Measurements from ENCODE around the gene ABHD14A. TPM values are rescaled to one million over a fixed set of nuclear protein-coding genes. Genes with fewer than 3 reads are reported as not detected.

ABHD14A gene
- total RNA-seq, 2 experiments from 2014 or later, result 7.5 to 8.9 TPM

DNA sequence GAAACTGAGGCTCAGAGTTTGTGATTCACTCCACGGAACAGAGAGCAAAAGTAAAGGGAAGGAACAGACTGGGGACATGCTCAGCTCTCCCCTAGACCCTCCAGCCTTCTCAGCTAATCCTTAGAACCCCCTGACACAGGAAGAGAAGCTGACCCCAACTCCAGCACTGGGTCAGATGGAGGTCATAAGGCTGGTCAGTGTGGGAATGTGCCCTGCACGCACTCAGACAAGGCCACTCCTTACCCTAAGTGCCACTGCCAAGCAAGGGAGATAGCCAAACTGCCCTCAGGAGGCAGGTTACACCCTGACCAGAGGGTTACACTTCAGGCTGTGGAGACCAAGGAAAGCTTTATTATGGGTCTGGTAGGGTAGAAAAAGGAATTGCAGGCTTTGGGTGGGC, 19.7 kb downstream of the ABHD14A start:
- TF ChIP-seq EZH2phosphoT487 (IDR thresholded peaks at IDR 0.05; ENCODE audit: borderline replicate concordance, low read depth, low read length), result no peak
- TF ChIP-seq, protein P1, sequence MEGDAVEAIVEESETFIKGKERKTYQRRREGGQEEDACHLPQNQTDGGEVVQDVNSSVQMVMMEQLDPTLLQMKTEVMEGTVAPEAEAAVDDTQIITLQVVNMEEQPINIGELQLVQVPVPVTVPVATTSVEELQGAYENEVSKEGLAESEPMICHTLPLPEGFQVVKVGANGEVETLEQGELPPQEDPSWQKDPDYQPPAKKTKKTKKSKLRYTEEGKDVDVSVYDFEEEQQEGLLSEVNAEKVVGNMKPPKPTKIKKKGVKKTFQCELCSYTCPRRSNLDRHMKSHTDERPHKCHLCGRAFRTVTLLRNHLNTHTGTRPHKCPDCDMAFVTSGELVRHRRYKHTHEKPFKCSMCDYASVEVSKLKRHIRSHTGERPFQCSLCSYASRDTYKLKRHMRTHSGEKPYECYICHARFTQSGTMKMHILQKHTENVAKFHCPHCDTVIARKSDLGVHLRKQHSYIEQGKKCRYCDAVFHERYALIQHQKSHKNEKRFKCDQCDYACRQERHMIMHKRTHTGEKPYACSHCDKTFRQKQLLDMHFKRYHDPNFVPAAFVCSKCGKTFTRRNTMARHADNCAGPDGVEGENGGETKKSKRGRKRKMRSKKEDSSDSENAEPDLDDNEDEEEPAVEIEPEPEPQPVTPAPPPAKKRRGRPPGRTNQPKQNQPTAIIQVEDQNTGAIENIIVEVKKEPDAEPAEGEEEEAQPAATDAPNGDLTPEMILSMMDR (conservative IDR thresholded peaks at IDR 0.05; ENCODE audit: low read length), result no peak
- intact Hi-C loops (cut with micrococcal nuclease; ENCODE audit: unreplicated experiment), result loop anchor here (2.0 kb wide), 1 partner anchor 20 kb away; the partner anchor contains the start of genes ABHD14A and ABHD14B
- peaks cover 12% of the 10 kb centered on the region; the same call in 1 of the 2 replicates for H4K20me1 ChIP-seq (ENCODE audit: insufficient read depth, low read length)
- H3K9me2 ChIP-seq (ENCODE audit: insufficient read depth, low read length), result no peaks in the 10 kb centered on the region
- peaks cover 29% of the 10 kb centered on the region for H3K4me1 ChIP-seq (ENCODE audit: insufficient read depth, low read length, poor library complexity, severe bottlenecking)
- H2AFZ ChIP-seq (ENCODE audit: low read length), result no peak overlapping the region
- H3K79me2 ChIP-seq (ENCODE audit: insufficient read depth, low read depth, low read length), result peaks cover 27% of the 10 kb centered on the region
- H3K4me3 ChIP-seq (ENCODE audit: low read depth, low read length, poor library complexity, severe bottlenecking), result peak overlapping the region; percentile 96
- ChIA-PET POLR2A (interaction anchor here (0.7 to 2.4 kb wide), 4 partner anchors 21 to 190 kb away, joined by 3 to 11 read pairs (median 3); partner anchors contain the start of genes ABHD14B, PARP3 and RRP9), CTCF (ENCODE audit: unreplicated experiment) (no interaction called here)
- no peak for DNase-seq (ENCODE audit: low spot score)
- H3K4me2 ChIP-seq (ENCODE audit: low read length), result peak overlapping the region; percentile 96
- H3K9me3 ChIP-seq (ENCODE audit: low read length), result no peaks in the 10 kb centered on the region
- peak overlapping the region; percentile 60 for H3K27ac ChIP-seq (ENCODE audit: low read depth, low read length, poor library complexity, severe bottlenecking)
- H3K36me3 ChIP-seq (ENCODE audit: insufficient read depth, low read length), result peaks cover 44% of the 10 kb centered on the region
- no TSS peak for BruUV-seq (replicated peaks)

DNA sequence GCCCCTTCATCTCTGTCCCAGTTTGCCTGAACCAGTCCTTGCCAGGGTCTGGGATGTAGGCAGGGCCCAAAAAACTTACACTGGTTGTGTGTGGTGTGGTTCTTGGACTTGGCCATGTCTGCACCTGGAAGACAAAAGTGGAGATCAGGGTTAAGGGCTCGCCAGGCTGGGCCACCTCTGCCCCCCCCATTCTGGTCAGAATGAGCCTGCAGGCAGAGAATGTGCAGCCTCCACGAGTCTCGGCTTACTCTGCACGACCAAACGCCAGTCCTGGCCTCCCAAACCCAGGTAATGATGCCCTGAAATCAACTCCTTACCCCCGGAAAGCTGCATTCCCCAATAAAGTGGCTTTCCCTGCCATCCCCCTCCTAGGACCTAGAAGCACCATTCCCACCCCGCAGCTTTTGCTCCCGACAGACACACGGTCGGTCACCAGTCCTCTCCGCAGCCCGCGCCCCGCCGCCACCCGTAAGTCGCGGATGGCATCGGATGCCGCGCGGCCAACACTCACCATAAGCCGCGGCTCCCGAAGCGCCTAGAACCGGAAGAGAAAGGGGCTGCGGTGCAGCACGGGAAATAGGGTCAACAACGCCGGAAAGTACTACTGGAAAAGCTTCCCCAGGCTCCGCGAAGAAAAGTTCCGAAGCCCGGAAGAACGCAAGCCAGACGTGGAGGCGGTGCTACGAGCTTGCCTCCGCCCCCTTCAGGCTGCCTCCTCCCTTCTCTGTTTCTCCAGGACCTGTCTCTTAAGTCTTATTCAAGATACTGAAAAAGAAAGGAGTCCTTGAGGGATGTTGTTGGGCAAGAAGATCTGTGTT, 20.7 kb downstream of the ABHD14A start, which contains the start of gene RPL29:
RPL29 (minus strand) TSS at position 550 of the 818 bp plus-strand sequence; CDS start at position 116, 434 bp downstream.
- Histone ChIP-seq H3K4me3 (ENCODE audit: low read depth, low read length, poor library complexity, severe bottlenecking) (peak within 1 kb of the TSS; percentile 96), H3K4me1 (ENCODE audit: insufficient read depth, low read length, poor library complexity, severe bottlenecking) (peaks cover 29% of the 10 kb centered on the region), H3K4me2 (ENCODE audit: low read length) (peak within 1 kb of the TSS; percentile 96), H2AFZ (ENCODE audit: low read length) (peak within 1 kb of the TSS; percentile 47; the same call in 1 of the 2 replicates), H3K9me2 (ENCODE audit: insufficient read depth, low read length) (no peaks in the 10 kb centered on the region), H3K36me3 (ENCODE audit: insufficient read depth, low read length) (peaks cover 44% of the 10 kb centered on the region), H3K79me2 (ENCODE audit: insufficient read depth, low read depth, low read length) (peaks cover 27% of the 10 kb centered on the region), H4K20me1 (ENCODE audit: insufficient read depth, low read length) (peaks cover 12% of the 10 kb centered on the region; the same call in 1 of the 2 replicates), H3K9me3 (ENCODE audit: low read length) (no peaks in the 10 kb centered on the region), H3K27ac (ENCODE audit: low read depth, low read length, poor library complexity, severe bottlenecking) (peak within 1 kb of the TSS; percentile 60)
- ChIA-PET CTCF (ENCODE audit: unreplicated experiment) (no interaction called here), POLR2A (interaction anchor here (0.7 to 2.4 kb wide), 5 partner anchors 22 to 61 kb away, joined by 3 to 11 read pairs (median 3); partner anchors contain the start of genes ABHD14B, PARP3 and RRP9)
- DNase-seq (ENCODE audit: low spot score), result peak; percentile 96
- no TSS peak for BruUV-seq (replicated peaks)
- no peak for TF ChIP-seq EZH2phosphoT487 (IDR thresholded peaks at IDR 0.05; ENCODE audit: borderline replicate concordance, low read depth, low read length)
- TF ChIP-seq, protein P1 (conservative IDR thresholded peaks at IDR 0.05; ENCODE audit: low read length), result no peak
- intact Hi-C loops (cut with micrococcal nuclease; ENCODE audit: unreplicated experiment), result loop anchor here (1.0 to 2.0 kb wide), 2 partner anchors 21 to 53 kb away; partner anchors contain the start of genes ABHD14A, ABHD14B and PARP3

Measured in OCI-LY7 (cell line).